Measurements from ENCODE around the gene ZNF44.

DNA sequence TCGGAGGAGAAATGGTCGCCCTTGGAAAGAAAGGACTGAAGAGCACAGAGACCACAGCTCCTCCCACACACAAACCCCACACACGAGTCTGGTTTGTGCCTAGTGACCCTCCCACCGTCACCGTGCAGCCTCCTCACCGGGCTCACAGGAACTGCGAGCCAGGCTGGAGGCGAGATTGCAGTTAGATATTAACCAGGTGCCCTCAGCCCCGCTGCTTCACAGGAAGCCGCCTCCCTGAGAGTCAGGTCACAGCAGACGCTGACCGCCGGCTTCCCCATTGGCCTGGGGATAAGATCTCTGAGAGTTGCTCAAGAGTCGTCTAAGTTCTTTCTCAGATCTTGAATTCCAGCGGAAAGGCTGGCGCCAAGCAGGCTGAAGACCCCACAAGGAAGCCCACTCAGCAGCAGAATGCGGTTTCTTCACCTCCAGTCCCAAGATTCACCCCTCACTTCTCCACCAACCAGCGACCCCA, 870 bp downstream of the ZNF44 start:
- TF ChIP-seq, protein P1, sequence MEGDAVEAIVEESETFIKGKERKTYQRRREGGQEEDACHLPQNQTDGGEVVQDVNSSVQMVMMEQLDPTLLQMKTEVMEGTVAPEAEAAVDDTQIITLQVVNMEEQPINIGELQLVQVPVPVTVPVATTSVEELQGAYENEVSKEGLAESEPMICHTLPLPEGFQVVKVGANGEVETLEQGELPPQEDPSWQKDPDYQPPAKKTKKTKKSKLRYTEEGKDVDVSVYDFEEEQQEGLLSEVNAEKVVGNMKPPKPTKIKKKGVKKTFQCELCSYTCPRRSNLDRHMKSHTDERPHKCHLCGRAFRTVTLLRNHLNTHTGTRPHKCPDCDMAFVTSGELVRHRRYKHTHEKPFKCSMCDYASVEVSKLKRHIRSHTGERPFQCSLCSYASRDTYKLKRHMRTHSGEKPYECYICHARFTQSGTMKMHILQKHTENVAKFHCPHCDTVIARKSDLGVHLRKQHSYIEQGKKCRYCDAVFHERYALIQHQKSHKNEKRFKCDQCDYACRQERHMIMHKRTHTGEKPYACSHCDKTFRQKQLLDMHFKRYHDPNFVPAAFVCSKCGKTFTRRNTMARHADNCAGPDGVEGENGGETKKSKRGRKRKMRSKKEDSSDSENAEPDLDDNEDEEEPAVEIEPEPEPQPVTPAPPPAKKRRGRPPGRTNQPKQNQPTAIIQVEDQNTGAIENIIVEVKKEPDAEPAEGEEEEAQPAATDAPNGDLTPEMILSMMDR (IDR thresholded peaks at IDR 0.05) = no peak
- TF ChIP-seq POLR2A (IDR thresholded peaks at IDR 0.05) = peak in 1 of 2 donors; percentile 87

Measured in adrenal gland (tissue), 5 donors.